HUDEP-2 (cell line): ENCODE results near the gene TDRD10.
"Not testable (repeated sequence)": the region's sequence is repeated elsewhere in the genome, so short reads cannot be mapped to it uniquely, and the experiment has no call there.

Experiments used
- DNase-seq, 76 experiments: peaks; one replicate each; lab custom pipeline; 2025; ENCODE audit not compliant: unreplicated experiment in 76 of 76; lab: John Stamatoyannopoulos, UW

TDRD10 gene

DNA sequence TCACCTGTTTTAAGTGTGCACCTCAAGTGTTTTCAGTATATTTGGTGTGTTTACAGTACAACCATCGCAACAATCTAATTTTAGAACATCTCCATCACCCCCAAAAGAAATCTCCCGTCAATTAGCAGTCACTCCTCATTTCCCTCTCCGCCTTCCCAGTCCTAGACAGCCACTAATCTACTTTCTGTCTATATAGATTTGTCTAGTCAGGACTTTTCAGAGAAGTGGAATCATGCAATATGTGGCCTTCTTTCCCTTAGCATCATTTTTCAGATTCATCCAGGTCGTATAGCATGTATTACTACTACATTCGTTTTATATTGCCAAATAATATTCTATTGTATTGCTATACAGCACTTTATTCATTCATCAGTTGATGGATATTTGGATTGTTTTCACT lies 1.9 kb downstream of the TDRD10 start:
- no peak for DNase-seq

DNA sequence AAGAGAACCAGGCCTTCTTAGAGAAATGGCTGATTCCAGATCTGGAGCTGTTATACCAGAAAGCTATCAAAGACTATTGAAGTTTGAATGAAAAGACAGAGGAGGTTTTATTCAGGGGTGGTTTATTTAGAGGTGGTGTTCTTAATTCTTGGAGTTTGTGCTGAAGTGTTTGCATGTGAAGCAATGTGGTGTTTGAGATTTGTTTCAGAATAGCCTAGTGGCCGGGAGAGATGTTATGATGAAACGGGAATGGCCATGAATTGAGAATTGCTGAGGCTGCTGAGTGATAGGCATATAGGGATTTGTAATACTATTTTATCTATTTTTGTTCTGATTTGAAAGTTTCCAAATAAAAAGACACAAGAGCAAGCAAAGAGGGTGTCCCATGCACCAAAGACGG lies 10.7 kb downstream of the TDRD10 start:
- no peak for DNase-seq

DNA sequence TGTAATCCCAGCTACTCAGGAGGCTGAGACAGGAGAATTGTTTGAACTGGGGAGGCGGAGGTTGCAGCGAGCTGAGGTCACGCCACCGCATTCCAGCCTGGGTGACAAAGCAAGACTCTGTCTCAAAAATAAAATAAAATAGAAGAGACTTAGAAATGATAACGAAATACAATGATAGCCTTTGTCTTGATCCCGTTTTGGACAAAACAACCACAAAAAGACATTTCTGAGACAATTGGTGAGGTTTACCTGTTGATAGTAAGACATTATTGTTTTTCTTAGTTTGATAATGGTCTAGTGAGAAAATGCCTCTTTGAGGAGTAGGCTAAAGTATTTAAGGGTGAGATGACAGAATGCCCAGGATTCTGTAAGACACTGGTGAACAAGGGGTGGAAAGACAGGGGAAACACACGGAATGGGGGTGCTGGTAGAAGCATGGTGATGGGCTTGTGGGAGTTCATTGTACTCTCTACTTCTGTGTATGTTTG lies 12.1 kb downstream of the TDRD10 start:
- no peak for DNase-seq

DNA sequence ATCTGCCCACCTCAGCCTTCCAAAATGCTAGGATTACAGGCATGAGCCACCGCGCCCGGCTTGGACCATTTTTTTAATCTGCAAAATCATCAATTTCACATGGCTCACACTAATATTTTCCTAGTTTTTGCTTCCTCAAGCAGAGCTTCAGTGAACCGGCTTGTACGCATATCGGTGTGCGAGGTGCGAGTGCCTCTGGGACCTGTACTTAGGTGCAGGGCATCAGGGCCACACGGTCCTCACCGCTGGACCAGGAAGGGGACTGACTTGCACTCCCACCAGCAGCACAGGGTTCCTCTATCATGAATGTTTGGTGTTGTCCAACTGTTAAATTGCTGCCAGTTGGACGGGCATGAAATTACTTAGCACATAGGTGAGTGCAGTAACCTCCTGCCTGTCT lies 15.6 kb downstream of the TDRD10 start:
- no peak for DNase-seq

DNA sequence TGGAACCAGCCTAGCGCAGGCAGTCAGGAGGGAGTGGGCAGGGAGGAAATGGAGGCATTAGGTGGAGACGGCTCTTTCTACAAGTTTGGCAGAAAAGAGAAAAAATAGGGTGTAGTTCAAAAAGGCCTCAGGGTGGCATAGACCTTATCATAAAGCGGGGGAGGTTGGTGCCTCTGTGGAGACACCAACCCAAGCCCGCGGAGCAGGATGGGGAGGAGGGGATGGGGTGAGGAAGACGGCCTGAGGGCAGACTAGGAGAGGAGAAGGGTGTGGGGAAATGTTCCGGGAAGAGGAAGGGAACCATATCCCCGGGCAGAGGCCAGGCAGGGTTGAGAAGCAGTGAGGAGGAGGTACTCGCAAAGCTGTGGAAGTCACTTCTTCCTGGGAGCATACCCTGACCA lies 17.6 kb downstream of the TDRD10 start:
- peak in 71 of 76 experiments; percentile 14 to 85 (median 57) for DNase-seq

DNA sequence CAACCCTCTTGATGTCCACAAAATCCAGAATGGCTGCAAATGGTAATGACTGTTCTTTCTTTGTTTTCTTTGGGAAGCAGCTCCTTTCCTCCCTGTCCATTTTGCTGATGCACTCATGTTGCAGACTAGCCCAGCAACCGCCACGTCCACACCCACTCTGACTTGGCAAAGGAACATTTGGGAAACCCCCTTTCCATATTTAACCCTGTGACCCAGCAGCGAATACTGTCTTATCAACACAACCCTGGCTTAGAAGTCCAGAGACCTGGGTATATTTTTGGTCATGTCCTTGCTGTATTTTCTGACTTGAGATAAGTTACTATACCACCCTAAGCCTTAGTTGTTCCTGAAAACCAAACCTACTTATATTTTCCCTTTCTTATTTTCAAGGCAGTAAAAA lies 18.3 kb downstream of the TDRD10 start:
- DNase-seq: peak in 38 of 76 experiments; percentile 4 to 61 (median 24)

DNA sequence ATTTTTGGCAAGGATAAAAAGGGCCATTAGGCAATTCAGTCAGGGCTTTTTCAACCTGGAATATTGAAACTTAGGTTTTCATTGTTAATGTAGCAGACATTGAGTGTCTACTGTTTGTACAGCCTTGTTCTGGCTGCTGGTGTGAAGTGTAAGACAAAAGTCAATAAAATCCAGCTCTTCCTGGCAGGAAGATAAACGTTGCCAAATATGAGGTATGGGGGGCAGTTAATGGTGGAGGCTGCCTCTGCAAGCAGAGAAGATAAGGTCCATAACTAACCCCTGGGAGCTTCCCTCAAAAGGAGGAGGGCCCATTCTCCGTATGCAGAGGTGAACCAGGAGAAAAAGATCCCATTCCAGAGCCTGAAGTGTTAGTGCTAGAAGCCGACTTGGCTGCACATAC lies 19.7 kb downstream of the TDRD10 start:
- DNase-seq: no peak

DNA sequence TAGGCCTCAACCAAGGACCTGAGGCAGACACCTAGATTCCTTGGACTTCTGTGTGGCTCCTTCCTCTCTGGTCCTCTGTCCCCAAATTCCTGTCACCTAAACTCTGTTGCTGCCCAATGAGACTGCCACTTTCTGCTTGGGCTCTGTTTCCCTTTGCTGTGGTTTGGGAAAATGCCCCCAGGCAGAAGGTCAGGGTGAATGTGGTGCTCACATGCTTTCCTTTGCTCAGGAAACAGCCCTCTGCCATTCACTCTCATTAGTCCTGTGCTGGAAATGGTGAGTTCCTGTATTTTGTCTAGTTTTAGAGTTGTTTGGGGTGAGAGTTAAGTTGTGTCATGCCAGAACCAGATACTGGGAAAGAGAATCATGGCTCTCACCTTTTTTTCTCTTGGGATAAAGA lies 22.9 kb downstream of the TDRD10 start:
- DNase-seq: no peak

DNA sequence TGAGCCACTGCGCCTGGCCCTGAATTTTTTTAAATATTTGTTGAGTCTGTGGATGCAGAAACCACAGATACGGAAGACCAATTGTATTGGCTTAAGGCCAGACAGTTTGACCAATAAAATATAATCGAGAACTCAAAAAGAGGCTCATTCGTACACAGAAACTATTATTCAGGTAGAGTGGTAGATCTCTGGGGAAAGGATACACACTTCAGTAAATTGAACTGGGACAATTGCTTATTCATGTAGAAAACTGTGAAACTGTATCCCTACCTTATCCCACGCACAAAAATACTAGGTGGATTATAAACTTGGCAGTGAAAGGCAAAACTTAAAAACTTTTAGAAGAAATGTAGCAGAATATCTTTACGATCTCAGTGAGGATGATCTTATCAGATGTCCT lies 25.2 kb downstream of the TDRD10 start:
- no peak for DNase-seq

DNA sequence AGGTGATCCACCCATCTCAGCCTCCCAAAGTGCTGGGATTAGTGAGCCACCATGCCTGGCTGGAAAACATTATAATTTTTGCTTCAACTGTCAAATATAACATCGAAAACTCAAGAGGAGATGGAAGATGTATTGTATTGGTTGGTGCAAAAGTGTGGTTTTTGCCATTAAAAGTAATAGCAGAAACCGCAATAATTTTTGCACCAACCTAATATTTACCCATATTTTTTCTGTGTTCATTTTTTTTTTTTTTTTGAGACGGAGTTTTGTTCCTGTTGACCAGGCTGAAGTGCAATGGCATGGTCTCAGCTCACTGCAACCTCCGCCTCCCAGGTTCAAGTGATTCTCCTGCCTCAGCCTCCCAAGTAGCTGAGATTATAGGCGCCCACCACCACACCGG lies 27.3 kb downstream of the TDRD10 start:
- no peak for DNase-seq

DNA sequence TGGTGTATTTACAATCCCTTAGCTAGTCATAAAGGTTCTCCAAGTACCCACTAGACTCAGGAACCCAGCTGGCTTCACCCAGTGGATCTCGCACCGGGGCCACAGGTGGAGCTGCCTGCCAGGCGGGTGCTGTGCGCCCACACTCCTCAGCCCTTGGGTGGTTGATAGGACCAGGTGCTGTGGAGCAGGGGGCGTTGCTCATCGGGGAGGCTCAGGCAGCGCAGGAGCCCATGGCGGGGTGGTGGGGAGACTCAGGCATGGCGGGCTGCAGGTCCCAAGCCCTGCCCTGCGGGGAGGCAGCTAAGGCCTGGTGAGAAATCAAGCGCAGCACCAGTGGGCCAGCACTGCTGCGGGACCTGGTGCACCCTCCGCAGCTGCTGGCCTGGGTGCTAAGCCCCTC lies 29.9 kb downstream of the TDRD10 start:
- DNase-seq: not testable (repeated sequence)

DNA sequence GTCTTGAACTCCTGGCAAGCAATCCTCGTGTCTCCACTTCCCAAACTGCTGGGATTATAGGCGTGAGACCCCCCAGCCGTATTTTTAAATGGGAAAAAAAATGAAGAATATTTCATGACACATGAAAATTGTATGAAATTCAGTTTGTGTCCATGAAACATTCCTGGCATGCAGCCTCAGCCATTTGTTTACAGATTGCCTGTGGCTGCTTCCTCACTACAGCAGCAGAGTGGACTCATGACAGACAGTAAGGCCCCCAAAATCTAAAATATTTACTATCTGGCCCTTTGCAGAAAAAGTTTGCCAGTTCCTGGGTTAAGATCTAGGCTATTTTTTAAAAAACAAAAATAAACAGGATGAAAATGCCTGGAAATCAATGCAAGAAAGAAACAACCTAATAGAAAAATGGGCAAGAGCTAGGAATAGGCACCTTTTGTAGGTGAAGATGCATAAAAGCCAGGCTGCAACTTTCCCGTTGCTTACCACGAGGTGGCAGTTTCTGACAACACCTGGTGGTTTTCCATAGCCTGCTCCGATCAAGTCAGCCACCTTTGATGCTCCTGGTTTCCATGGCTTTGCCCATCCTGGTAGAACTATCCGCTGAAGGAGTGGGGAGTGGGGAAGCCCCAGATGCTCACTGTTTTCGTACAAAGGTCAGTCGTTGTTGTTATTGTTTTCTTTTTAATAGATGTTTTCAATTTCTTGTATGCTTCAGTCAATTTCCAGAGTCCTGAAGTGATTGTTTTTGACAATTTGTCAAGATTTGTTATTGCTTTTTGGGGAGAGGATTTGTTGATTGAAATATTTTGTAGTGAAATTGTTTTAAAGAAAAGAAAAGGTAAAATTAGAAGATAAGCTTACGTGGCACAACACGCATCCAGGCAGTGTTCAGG lies 32.2 kb downstream of the TDRD10 start:
- DNase-seq: peak in 1 of 76 experiments; percentile 6

DNA sequence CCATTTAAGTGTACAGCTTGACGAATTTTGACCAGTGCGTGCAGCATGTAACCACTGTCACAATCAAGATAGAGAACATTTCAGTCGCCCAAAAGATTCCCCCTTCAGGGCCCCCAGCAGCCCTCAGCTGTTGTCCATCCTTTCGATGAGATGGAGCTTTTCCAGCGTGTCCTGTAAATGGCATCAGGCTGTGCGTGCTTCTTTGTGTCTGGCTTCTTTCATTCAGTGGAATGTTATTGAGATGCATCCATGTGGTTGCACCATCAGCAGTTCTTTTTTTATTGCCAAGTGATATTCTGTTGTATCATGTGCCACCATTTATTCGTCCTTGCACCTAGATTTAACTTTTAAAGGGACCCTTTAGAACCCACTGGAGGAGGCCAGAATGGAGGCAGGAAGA lies 34.6 kb downstream of the TDRD10 start:
- no peak for DNase-seq

DNA sequence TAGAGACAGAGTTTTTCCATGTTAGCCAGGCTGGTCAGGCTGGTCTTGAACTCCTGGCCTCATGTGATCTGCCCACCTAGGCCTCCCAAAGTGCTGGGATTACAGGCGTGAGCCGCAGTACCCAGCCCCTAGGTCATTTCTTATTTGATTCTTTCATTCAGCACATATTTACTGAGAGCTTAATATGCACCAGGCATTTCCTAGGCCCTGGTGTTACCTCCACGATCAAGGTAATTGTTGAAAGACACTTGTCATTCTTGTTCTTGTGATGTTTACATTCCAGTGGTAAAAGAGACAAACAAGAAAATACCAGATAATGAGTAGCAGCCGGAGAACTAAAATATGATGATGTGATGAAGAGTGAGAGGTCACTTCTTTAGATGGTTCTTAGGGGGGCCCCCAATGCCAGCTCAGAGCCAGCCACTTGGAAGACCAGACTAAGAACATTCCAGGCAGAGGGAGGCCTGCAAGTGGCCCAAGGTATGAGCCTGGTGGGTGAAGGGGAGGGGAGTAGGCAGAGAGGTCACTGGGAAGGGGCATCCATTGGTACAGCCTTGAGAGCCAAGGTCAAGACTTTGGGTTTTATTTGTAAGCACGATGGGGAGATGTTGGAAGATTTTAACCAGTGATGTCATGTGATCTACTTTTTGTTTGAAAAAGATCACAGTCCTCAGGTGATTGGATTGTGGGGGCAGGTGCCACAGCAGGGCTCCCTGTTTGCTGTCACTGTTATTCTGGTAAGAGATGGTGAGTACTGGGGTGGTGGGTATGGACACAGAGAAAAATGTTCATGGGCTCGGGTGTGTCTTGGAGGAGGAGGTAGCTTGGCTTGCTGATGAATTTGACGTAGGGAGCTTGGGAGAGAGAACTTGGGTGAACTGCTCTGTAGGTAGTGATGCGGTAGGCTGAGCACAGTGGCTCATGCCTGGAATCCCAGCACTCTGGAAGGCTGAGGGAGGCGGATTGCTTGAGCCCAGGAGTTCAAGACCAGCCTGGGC lies 37.8 kb downstream of the TDRD10 start:
- no peak for DNase-seq

DNA sequence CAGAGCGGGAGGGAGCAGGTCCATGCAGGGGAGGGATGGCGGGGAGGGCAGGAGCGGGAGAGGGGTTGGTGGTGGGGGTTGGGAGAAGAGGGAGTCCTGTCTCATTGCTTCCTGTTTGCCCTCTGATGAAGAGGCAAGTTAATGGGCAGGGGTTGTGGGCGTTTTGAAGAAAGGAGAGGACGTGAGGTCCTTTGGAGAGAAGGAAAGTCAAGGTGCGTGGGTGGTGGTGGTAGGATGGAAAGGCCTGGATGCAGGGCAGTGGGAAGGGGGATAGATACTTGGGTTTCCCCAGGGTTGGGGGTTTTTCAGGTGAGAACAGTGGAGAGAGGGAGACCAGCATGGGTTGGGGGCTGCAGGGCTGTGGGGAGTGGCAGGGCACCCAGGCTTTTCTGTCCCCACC lies 39.2 kb downstream of the TDRD10 start:
- no peak for DNase-seq

DNA sequence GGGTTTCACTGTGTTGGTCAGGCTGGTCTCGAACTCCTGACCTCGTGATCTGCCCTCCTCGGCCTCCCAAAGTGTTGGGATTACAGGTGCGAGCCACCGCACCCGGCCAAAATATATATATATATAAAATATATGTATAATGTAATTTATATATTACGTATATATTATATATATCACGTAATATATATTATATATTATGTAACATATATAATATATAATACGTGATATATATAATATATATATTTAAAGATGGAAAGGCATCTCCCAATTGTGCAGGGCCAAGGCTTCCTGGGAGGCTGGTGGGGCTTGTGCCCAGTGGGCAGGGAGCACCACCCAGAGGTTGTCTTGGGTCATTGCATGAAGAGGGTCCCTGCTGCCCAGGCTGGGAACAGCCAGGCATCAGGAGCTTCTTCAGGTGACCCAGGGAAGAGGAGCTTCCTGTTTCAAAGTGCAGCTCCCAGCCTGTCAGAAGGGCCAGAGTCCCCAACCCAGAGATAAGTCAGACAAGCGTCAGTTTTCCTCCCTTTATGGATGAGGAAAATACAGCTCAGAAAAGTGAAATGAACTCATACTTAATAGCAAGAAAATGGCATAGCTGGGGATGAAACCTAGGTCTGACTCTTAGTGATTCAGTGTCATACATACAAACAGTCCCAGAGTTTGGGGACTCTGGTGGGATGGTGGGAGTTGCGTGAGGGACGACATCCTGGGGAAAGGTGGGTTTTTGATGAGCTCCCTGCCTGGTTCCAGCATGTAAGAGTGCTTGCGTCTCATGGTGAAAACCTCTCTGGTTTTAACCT lies 44.4 kb downstream of the TDRD10 start:
- peak in 60 of 76 experiments; percentile 2 to 74 (median 46) for DNase-seq

DNA sequence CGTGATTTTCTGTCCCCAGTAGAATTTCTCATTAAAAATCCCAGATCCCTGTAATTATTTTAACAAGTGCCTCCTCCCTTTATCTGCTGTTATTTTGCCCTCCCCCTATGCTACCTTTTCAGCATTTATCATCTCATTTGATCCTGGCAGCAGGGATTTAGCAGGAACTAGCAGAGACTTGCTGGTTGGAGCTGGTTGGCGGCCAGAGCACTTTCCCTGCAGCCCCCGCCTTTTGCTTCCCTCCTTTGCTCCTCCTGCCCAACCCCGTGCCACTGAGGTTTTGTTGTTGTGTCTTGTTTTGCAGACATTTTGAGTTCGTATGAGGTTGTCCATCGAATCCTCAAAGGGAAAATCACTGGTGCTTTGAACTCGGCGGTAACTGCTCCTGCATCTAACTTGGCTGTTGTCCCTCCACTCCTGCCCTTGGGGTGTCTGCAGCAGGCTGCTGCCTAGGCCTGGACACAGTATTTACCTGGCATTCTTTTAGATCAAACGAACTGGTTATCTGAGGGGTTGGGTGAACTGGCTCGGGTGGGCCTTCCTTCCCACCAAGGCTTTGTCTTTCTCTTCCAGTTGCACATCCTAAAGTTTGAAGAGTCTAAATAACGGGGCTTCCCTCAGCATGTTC lies 45.2 kb downstream of the TDRD10 start:
- no peak for DNase-seq

DNA sequence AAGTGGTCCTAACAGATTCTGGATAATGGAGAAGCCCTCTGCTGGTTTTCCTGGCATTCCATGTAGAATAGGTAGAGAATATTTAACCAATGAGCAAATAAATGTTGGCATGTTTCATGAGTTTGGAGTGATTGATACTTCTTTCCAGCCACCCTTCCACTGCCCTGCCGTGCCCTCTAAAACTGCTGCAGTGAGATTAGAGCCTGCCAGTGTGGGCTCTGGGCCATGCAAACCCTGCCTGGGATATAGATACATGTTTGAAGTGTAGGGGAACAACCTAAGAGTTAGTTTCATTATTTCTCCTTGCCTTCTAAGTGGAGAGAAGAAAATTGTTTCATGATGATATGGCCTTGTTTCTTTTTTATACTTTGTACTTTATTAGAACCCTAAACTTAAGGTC lies 46.0 kb downstream of the TDRD10 start:
- peak in 63 of 76 experiments; percentile 4 to 79 (median 49) for DNase-seq

DNA sequence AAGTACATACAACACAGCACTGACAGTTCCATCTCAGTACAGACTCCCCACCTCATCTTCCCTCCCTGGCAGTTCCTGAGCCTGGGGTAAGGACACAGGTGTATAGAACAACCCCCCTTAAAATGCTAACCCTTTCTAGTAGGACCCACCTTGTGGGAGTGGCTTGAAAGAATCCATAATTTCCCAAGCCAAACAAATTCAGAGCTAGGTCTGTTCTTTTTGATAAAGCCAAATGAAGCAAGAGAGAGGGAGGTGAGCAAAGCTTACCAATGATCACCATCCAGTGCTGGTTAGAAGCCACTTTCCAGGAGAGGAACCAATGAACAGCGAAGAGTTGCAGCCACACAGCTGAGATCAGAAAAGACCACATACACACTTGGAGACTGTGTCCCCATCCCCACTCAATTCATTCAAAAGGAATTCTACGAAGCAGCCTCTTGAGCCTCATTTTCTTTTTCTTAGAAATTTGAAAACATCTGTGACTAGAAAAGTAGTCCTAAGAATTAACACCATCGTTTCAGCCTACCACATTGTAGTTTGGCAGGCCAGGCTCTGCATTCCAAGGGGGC lies 47.3 kb downstream of the TDRD10 start:
- DNase-seq: no peak

DNA sequence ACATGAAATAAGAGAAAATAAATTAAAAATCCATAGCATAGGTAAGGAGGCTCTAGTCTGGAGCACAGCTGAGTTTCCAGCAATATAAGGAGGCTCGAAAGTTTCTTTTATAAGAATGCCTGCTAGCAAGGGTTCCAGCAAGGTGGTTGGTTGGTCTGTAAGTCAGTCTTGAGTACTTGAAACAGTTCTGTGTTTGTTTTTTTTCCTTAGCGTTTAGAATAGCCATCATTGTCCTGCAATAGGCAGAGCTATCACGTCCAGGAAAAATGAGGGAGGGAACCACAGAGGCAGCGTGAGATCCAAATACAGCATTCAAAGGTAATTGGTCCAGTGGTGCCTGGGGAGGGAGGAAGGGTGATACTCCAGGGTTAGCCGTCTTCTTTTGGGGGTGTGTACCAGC lies 48.1 kb downstream of the TDRD10 start:
- DNase-seq: no peak
